K562 (cell line): Measurements from ENCODE around the gene PAIP1. TPM values are rescaled to one million over a fixed set of nuclear protein-coding genes. Genes with fewer than 3 reads are reported as not detected.

ENCODE experiments used
- ATAC-seq: fragments of 200-7000 bp; cut with Tn5 transposase; 3 replicates; pipeline ENCODE4 v1.9.1; 2020; ENCODE audit warnings: moderate library complexity
- BruUV-seq: library from RNA; stranded (reverse); fragments of 400-500 nt; replicated peaks from 2 replicates; lab custom pipeline; 2021; lab: Mats Ljungman, UMichigan
- CTCF ChIA-PET: fragments of 300-600 bp; formaldehyde crosslinking; extraction: SDS; loops from one replicate; lab custom pipeline; 2021; ENCODE audit warnings: low intra/inter-chr PET ratio; lab: Yijun Ruan, JAX
- POLR2A ChIA-PET: fragments of 300-600, 350-650 bp; sonication (Branson Sonifier 250); formaldehyde crosslinking; extraction: SDS; loops from one replicate; lab custom pipeline; 2021; ENCODE audit warnings: antibody characterized with exemption, inconsistent platforms; lab: Yijun Ruan, JAX
- DNase-seq, 4 experiments: peaks; one replicate each; pipeline versions ENCODE4 v3.0.0 to v3.0.0-alpha.2; 2011 to 2018; ENCODE audit warnings: low spot score in 3 of 4, mixed read lengths in 3 of 4; ENCODE audit errors: extremely low read depth in 1 of 4
- FAIRE-seq: peaks from 2 replicates; lab custom pipeline; 2011; peaks lifted over from hg19 to GRCh38; lab: Jason Lieb, UNC
- H2AFZ ChIP-seq: 2 replicates; pipeline ENCODE4 v1.6.0; 2011; ENCODE audit warnings: low read depth, low read length, control low read depth, inconsistent platforms
- H3K27ac ChIP-seq: fragments of 200-600 bp; 3 replicates; pipeline ENCODE4 v1.8.0; 2011; ENCODE audit warnings: low read depth, mild to moderate bottlenecking, control low read depth, inconsistent platforms, low read length, moderate library complexity, mixed read lengths; ENCODE audit errors: extremely low read depth
- H3K27me3 ChIP-seq, 2 experiments: fragments of 300-600 bp in 1 of 2; 2 replicates in 1 of 2; 3 replicates in 1 of 2; pipeline versions ENCODE4 v1.6.0 to v1.8.0; 2011; ENCODE audit warnings: inconsistent platforms in 2 of 2, low read length in 2 of 2, mild to moderate bottlenecking in 1 of 2, mixed read lengths in 1 of 2, moderate library complexity in 1 of 2; ENCODE audit not compliant: control insufficient read depth in 2 of 2, insufficient read depth in 2 of 2
- H3K36me3 ChIP-seq: fragments of 300-600 bp; 3 replicates; pipeline ENCODE4 v1.8.0; 2011; ENCODE audit warnings: mild to moderate bottlenecking, low read length, inconsistent platforms; ENCODE audit not compliant: control insufficient read depth, insufficient read depth
- H3K4me1 ChIP-seq, 2 experiments: fragments of 200-600 bp in 1 of 2; replicated peaks in 1 of 2; 2 replicates in 1 of 2; 3 replicates in 1 of 2; pipeline versions ENCODE4 v1.5.1 to v1.8.0; 2011; ENCODE audit warnings: inconsistent platforms in 2 of 2, low read length in 2 of 2, mild to moderate bottlenecking in 1 of 2, mixed read lengths in 1 of 2, moderate library complexity in 1 of 2; ENCODE audit not compliant: control insufficient read depth in 2 of 2, insufficient read depth in 2 of 2
- H3K4me2 ChIP-seq: 2 replicates; pipeline ENCODE4 v1.6.1; 2011; ENCODE audit warnings: low read length, control low read depth, inconsistent platforms, mixed read lengths; ENCODE audit not compliant: insufficient read depth
- H3K4me3 ChIP-seq: fragments of 200-600 bp; sonication (generic), shearing (Covaris generic); 2 replicates; pipeline ENCODE4 v1.5.1; 2016; ENCODE audit warnings: control low read depth, inconsistent platforms
- H3K79me2 ChIP-seq: fragments of 200-600 bp; 3 replicates; pipeline ENCODE4 v1.8.0; 2011; ENCODE audit warnings: low read length, inconsistent platforms; ENCODE audit not compliant: control insufficient read depth, insufficient read depth
- H3K9ac ChIP-seq, 2 experiments: 2 replicates each; pipeline versions ENCODE4 v1.6.0 to v1.6.1; 2011; ENCODE audit warnings: low read depth in 2 of 2, low read length in 2 of 2, control low read depth in 1 of 2, inconsistent platforms in 1 of 2, mild to moderate bottlenecking in 1 of 2, mixed read lengths in 1 of 2; ENCODE audit not compliant: insufficient read depth in 1 of 2
- H3K9me1 ChIP-seq: one replicate; pipeline ENCODE4 v1.6.0; 2011; ENCODE audit warnings: inconsistent platforms, mild to moderate bottlenecking, low read length, moderate library complexity; ENCODE audit not compliant: control insufficient read depth, insufficient read depth
- H3K9me3 ChIP-seq: replicated peaks from 2 replicates; pipeline ENCODE4 v1.5.1; 2011; ENCODE audit warnings: low read depth, low read length, inconsistent platforms; ENCODE audit not compliant: control insufficient read depth, insufficient read depth
- H4K20me1 ChIP-seq: replicated peaks from 2 replicates; pipeline ENCODE4 v1.6.1; 2011; ENCODE audit warnings: low read length, inconsistent platforms, mixed read lengths; ENCODE audit not compliant: control insufficient read depth, insufficient read depth
- BRD4 ChIP-seq: fragments of 200-600 bp; sonication (generic); IDR thresholded peaks from 2 replicates; pipeline ENCODE4 v1.6.1; 2017; ENCODE audit warnings: inconsistent platforms
- CC2D1A ChIP-seq: fragments of 450-650 bp; IDR thresholded peaks from 2 replicates; pipeline ENCODE4 v1.6.1; 2017; ENCODE audit warnings: mild to moderate bottlenecking
- CHD2 ChIP-seq: IDR thresholded peaks from 2 replicates; pipeline ENCODE4 v1.6.1; 2011; ENCODE audit warnings: low read depth, low read length
- ILK ChIP-seq: fragments of 450-650 bp; IDR thresholded peaks from 2 replicates; pipeline ENCODE4 v1.6.1; 2016; ENCODE audit warnings: missing genetic modification characterization, low read depth, mild to moderate bottlenecking, missing compliant biosample characterization, moderate library complexity, borderline replicate concordance
- MTF1 ChIP-seq: fragments of 250-450 bp; sonication (Bioruptor Pico); IDR thresholded peaks from 2 replicates; pipeline ENCODE4 v1.9.0; 2021; ENCODE audit warnings: moderate library complexity, mild to moderate bottlenecking, inconsistent platforms, borderline replicate concordance
- whole genome bisulfite sequencing: fragments of 100-300 bp; shearing (Covaris generic); methylation state at CpG from one replicate; pipeline ENCODE4 v1.1.6; 2016; ENCODE audit warnings: low coverage, mixed read lengths; ENCODE audit not compliant: insufficient coverage; ENCODE audit errors: missing lambda C conversion rate; 5-methylcytosine and 5-hydroxymethylcytosine counted together
- in situ Hi-C: fragments of 300-500 bp; cut with MboI; formaldehyde crosslinking; loops from 4 replicates; pipeline ENCODE4 v1.15.0; 2018; ENCODE audit warnings: inconsistent platforms, mixed read lengths
- intact Hi-C: fragments of 100-400 bp; cut with micrococcal nuclease; formaldehyde crosslinking; loops from 2 replicates; pipeline ENCODE4 v1.14.2; 2022
- polyA plus RNA-seq, 8 experiments: library from polyadenylated mRNA; depleted of rRNA in 4 of 8; stranded (reverse) in 5 of 8; unstranded in 3 of 8; fragments of >200 nt; fragmentation: Nextera tagmentation in 2 of 8; fragmentation: Illumina TruSeq in 1 of 8; extraction: Ambion mirVana in 2 of 8; extraction: Trizol in 1 of 8; gene quantifications; 2 replicates each; pipeline versions ENCODE4 v1.2.1 to v1.2.3, GENCODE V29; 2011 to 2014; ENCODE audit warnings: inconsistent platforms in 1 of 8, missing spikeins in 1 of 8
- total RNA-seq, 7 experiments: library from RNA; depleted of rRNA in 6 of 7; stranded (reverse); fragments of >200 nt in 6 of 7; fragmentation: Illumina TruSeq in 2 of 7; extraction: Trizol in 2 of 7; gene quantifications; 2 replicates each; pipeline versions ENCODE4 v1.2.1 to v1.2.3, GENCODE V29; 2011 to 2021; ENCODE audit warnings: low replicate concordance in 1 of 7
- TF ChIP-seq, protein P1 (sequence below): fragments of 250-450 bp; sonication (Bioruptor Pico); IDR thresholded peaks from 2 replicates; pipeline ENCODE4 v1.5.0; 2020; ENCODE audit warnings: mild to moderate bottlenecking

PAIP1 gene
- total and polyA plus RNA-seq, 9 of the 15 experiments (the other 6 are each of a cell fraction or from before 2014, with no cell fraction given), result 51.7 to 181 (median 102) TPM

DNA sequence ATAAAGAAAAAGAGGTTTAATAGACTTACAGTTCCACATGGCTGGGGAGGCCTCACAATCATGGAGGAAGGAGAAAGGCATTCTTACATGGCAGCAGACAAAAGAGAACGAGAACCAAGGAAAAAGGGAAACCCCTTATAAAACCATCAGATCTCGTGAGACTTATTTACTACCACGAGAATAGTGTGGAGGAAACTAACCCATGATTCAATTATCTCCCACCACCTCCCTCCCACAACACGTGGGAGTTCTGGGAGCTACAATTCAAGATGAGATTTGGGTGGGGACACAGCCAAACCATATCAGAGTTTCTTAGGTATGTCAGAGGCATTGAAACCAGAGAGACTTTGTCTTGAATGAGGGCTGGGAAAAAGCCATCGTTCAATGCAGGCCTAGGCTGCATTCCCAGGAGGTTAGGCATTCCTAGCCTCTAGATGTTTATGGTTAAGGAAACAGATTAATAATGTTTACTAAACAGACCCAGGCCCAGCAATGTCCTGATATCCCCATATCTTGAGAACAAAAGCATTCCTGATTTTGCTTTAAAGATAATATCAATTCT is 7.5 kb upstream of the PAIP1 start:
- ChIA-PET CTCF (no interaction called here), POLR2A (no interaction called here)
- Histone ChIP-seq H3K9me1 (no peaks in the 10 kb centered on the region), H3K9ac (no peak overlapping the region), H3K9me3 (no peaks in the 10 kb centered on the region), H2AFZ (peak overlapping the region; percentile 6; the same call in 1 of the 2 replicates), H3K4me1 (peaks cover 0 to 5% of the 10 kb centered on the region in 2 experiments; a peak in 1 of 5 replicates), H3K79me2 (no peaks in the 10 kb centered on the region), H4K20me1 (no peaks in the 10 kb centered on the region), H3K36me3 (no peaks in the 10 kb centered on the region), H3K4me3 (no peak overlapping the region), H3K27ac (no peak overlapping the region), H3K27me3 (no peaks in the 10 kb centered on the region), H3K4me2 (no peak overlapping the region)
- BruUV-seq, result no TSS peak
- FAIRE-seq (no peak), ATAC-seq (no peak; the same call in 2 of the 3 replicates), DNase-seq (peak in 1 of 4 experiments; percentile 23)
- TF ChIP-seq CHD2, result peak; percentile 56
- TF ChIP-seq, protein P1, sequence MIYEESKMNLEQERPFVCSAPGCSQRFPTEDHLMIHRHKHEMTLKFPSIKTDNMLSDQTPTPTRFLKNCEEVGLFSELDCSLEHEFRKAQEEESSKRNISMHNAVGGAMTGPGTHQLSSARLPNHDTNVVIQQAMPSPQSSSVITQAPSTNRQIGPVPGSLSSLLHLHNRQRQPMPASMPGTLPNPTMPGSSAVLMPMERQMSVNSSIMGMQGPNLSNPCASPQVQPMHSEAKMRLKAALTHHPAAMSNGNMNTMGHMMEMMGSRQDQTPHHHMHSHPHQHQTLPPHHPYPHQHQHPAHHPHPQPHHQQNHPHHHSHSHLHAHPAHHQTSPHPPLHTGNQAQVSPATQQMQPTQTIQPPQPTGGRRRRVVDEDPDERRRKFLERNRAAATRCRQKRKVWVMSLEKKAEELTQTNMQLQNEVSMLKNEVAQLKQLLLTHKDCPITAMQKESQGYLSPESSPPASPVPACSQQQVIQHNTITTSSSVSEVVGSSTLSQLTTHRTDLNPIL (CRISPR knock-in tag), result no peak
- TF ChIP-seq CC2D1A, result peak; percentile 61
- TF ChIP-seq ILK (tag), result no peak
- TF ChIP-seq BRD4, result no peak
- TF ChIP-seq MTF1 (CRISPR knock-in tag), result no peak
- 30% methylated on average over 5 of the region's 5 CpGs for WGBS
- in situ Hi-C loops, result no loop called here
- intact Hi-C loops, result no loop called here
